A673 (cell line): ENCODE measurements around the gene SLC44A1. TPM values are rescaled to one million over a fixed set of nuclear protein-coding genes. Genes with fewer than 3 reads are reported as not detected.

Experiments
- BruUV-seq: library from RNA; stranded (reverse); fragments of 400-500 nt; replicated peaks from 2 replicates; lab custom pipeline; 2021; lab: Mats Ljungman, UMichigan
- CTCF ChIA-PET: fragments of 300-600 bp; sonication (Branson Sonifier 250); formaldehyde crosslinking; loops from one replicate; lab custom pipeline; 2022; ENCODE audit warnings: antibody characterized with exemption; lab: Charles Lee
- POLR2A ChIA-PET: fragments of 300-600 bp; sonication (Branson Sonifier 250); formaldehyde crosslinking; loops from one replicate; lab custom pipeline; 2022; ENCODE audit warnings: antibody characterized with exemption; ENCODE audit not compliant: low non-redundant PET; lab: Charles Lee
- DNase-seq: peaks from one replicate; pipeline ENCODE4 v3.0.0-alpha.2; 2015; ENCODE audit warnings: low spot score
- H3K27ac ChIP-seq: fragments of 200-600 bp; sonication (generic); 2 replicates; pipeline ENCODE4 v1.5.1; 2016; ENCODE audit warnings: mixed run types, low read depth, mild to moderate bottlenecking, mixed read lengths, antibody characterized with exemption, low read length; ENCODE audit not compliant: poor library complexity, severe bottlenecking
- H3K27me3 ChIP-seq: fragments of 200-600 bp; sonication (generic); replicated peaks from 2 replicates; pipeline ENCODE4 v1.6.1; 2017; ENCODE audit warnings: mixed run types, low read depth, mild to moderate bottlenecking, mixed read lengths, antibody characterized with exemption, low read length; ENCODE audit not compliant: insufficient read depth, poor library complexity
- H3K36me3 ChIP-seq: fragments of 200-600 bp; sonication (generic); 2 replicates; pipeline ENCODE4 v1.6.1; 2016; ENCODE audit warnings: mixed run types, mild to moderate bottlenecking, mixed read lengths, antibody characterized with exemption, low read length; ENCODE audit not compliant: insufficient read depth, poor library complexity, severe bottlenecking
- H3K4me1 ChIP-seq: fragments of 200-600 bp; sonication (generic); 2 replicates; pipeline ENCODE4 v1.6.1; 2017; ENCODE audit warnings: mixed run types, mild to moderate bottlenecking, mixed read lengths, antibody characterized with exemption, low read length; ENCODE audit not compliant: insufficient read depth, poor library complexity, severe bottlenecking
- H3K4me3 ChIP-seq: fragments of 200-600 bp; sonication (generic); 2 replicates; pipeline ENCODE4 v1.5.1; 2016; ENCODE audit warnings: low read depth, mixed run types, mild to moderate bottlenecking, mixed read lengths, low read length; ENCODE audit not compliant: poor library complexity, severe bottlenecking
- H3K9me3 ChIP-seq: fragments of 200-600 bp; sonication (generic); 2 replicates; pipeline ENCODE4 v1.6.1; 2016; ENCODE audit warnings: mixed run types, low read depth, mild to moderate bottlenecking, mixed read lengths, antibody characterized with exemption, low read length; ENCODE audit not compliant: poor library complexity, severe bottlenecking
- CTCF ChIP-seq: fragments of 300-800, 200-600 bp; sonication (generic); conservative IDR thresholded peaks from 2 replicates; pipeline ENCODE4 v1.5.1; 2017; ENCODE audit warnings: low read depth, mild to moderate bottlenecking, antibody characterized with exemption, low read length, moderate library complexity, mixed read lengths
- EZH2 ChIP-seq: fragments of 200-600 bp; sonication (generic); IDR thresholded peaks from 2 replicates; pipeline ENCODE4 v1.6.1; 2017; ENCODE audit warnings: borderline replicate concordance, low read depth, mild to moderate bottlenecking, mixed read lengths, antibody characterized with exemption, low read length; ENCODE audit not compliant: poor library complexity, severe bottlenecking
- intact Hi-C: fragments of 100-400 bp; cut with micrococcal nuclease; formaldehyde crosslinking; loops from one replicate; pipeline ENCODE4 v1.10.0; 2022; ENCODE audit not compliant: unreplicated experiment
- total RNA-seq: library from RNA; stranded (reverse); gene quantifications from 2 replicates; pipeline ENCODE4 v1.2.3, GENCODE V29; 2021

The SLC44A1 gene
- total RNA-seq, 1 experiment from 2014 or later: 11.9 TPM

GRCh38 chr9:105447386-105447813 lies 202.9 kb downstream of the SLC44A1 start:
- H3K27ac ChIP-seq: peak overlapping the region; percentile 71
- no TSS peak for BruUV-seq
- POLR2A ChIA-PET: no interaction called here

GRCh38 chr9:105447814-105448812 lies 203.7 kb downstream of the SLC44A1 start, which contains the start of gene FSD1L:
Gene FSD1L, plus strand, starts transcription at chr9:105448034. Its CDS starts 187 bp downstream, at chr9:105448221.
- H3K4me3 ChIP-seq: peak within 1 kb of the TSS; percentile 91
- peak; percentile 93 for DNase-seq
- TF ChIP-seq CTCF (0 out of 2 replicates have a peak, but pooled peaks have one; percentile 24), EZH2 (no peak)
- H3K4me1 ChIP-seq: peaks cover 10% of the 10 kb centered on the region
- ChIA-PET POLR2A (no interaction called here), CTCF (interaction anchor here (0.6 kb wide), 1 partner anchor 58 kb away, joined by 4 read pairs; no protein-coding TSS in a partner anchor)
- intact Hi-C loops: no loop called here
- H3K27ac ChIP-seq: peak within 1 kb of the TSS; percentile 71
- no peaks in the 10 kb centered on the region for H3K9me3 ChIP-seq
- H3K36me3 ChIP-seq: no peaks in the 10 kb centered on the region
- no peaks in the 10 kb centered on the region for H3K27me3 ChIP-seq
- no TSS peak for BruUV-seq

More at GRCh38 chr9:105447386-105447813, 202.9 kb downstream of the SLC44A1 start:
- no peaks in the 10 kb centered on the region for H3K27me3 ChIP-seq
- intact Hi-C loops: no loop called here
- H3K4me1 ChIP-seq: peaks cover 10% of the 10 kb centered on the region
- no peak for TF ChIP-seq CTCF
- no peak for TF ChIP-seq EZH2
- CTCF ChIA-PET: interaction anchor here (0.6 kb wide), 1 partner anchor 59 kb away, joined by 4 read pairs; no protein-coding TSS in a partner anchor
- peak; percentile 50 for DNase-seq
- H3K4me3 ChIP-seq: peak overlapping the region; percentile 91
- H3K36me3 ChIP-seq: no peaks in the 10 kb centered on the region
- H3K9me3 ChIP-seq: no peaks in the 10 kb centered on the region

- peak overlapping the region; percentile 91 for H3K4me3 ChIP-seq
- ChIA-PET POLR2A (no interaction called here), CTCF (no interaction called here)
- TSS peak; percentile 69 for BruUV-seq
- TF ChIP-seq CTCF: no peak
- no peak for TF ChIP-seq EZH2
- H3K4me1 ChIP-seq: peaks cover 10% of the 10 kb centered on the region
- no peaks in the 10 kb centered on the region for H3K27me3 ChIP-seq
- intact Hi-C loops: no loop called here
- H3K36me3 ChIP-seq: no peaks in the 10 kb centered on the region
- no peaks in the 10 kb centered on the region for H3K9me3 ChIP-seq
- H3K27ac ChIP-seq: peak overlapping the region; percentile 71
- DNase-seq: no peak
These were observed 204.6 kb downstream of the SLC44A1 start for GRCh38 chr9:105449081-105449480.
